Measurements from ENCODE around the gene PXT1.

The PXT1 gene

GRCh38 chr6:36340618-36341454 lies 101.8 kb downstream of the PXT1 start:
- Histone ChIP-seq H4K20me1 (ENCODE audit: insufficient read depth) (no peaks in the 10 kb centered on the region), H3K36me3 (ENCODE audit: insufficient read depth) (no peaks in the 10 kb centered on the region), H3K27me3 (ENCODE audit: insufficient read depth, low read depth) (no peaks in the 10 kb centered on the region), H3K4me3 (IDR thresholded peaks at IDR 0.05; ENCODE audit: insufficient read depth, low read depth, low read length) (no peak overlapping the region), H3K27ac (no peak overlapping the region), H3K79me2 (ENCODE audit: insufficient read depth, low read depth) (no peaks in the 10 kb centered on the region), H3K4me2 (no peak overlapping the region), H2AFZ (ENCODE audit: low read depth) (peak overlapping the region; percentile 71), H3K9ac (no peak overlapping the region), H3K4me1 (ENCODE audit: low read depth, poor library complexity, severe bottlenecking) (peaks cover 8% of the 10 kb centered on the region)
- TF ChIP-seq CTCF (conservative IDR thresholded peaks at IDR 0.05; ENCODE audit: low read depth, low read length), result peak; percentile 87

All from KMS-11 (cell line).